GM12875 (cell line): ENCODE results near the gene IL1B.

Experiments used
- H3K4me3 ChIP-seq: one replicate; pipeline ENCODE4 v1.5.1; 2011; ENCODE audit warnings: low read depth, low read length, control low read depth
- CTCF ChIP-seq: IDR thresholded peaks from 2 replicates; pipeline ENCODE4 v1.5.1; 2011; ENCODE audit warnings: low read depth, mild to moderate bottlenecking, control low read depth, inconsistent platforms, low read length, moderate library complexity, borderline replicate concordance; ENCODE audit not compliant: insufficient read depth

IL1B gene

DNA sequence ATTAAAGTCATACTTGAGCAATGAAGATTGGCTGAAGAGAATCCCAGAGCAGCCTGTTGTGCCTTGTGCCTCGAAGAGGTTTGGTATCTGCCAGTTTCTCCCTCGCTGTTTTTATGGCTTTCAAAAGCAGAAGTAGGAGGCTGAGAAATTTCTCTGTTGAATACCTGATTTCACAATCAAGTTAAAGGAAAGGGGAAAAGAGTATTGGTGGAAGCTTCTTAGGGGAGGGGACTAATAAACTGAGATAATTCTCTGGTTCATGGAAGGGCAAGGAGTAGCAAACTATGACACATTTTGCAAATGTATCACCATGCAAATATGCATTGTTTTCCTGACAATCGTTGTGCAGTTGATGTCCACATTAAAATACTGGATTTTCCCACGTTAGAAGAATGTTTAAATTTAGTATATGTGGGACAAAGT lies at the start of gene IL1B:
IL1B (minus strand) TSS at position 85 of the 423 bp plus-strand sequence. CDS start 550 bp downstream, outside the sequence.
- H3K4me3 ChIP-seq: no peak within 1 kb of the TSS
- TF ChIP-seq CTCF: no peak

GRCh38 chr2:112886291-112886690 lies 49.7 kb upstream of the IL1B start:
- H3K4me3 ChIP-seq: no peak overlapping the region
- TF ChIP-seq CTCF: no peak

- no peak for TF ChIP-seq CTCF
Observed at GRCh38 chr2:112885506-112885902, 48.9 kb upstream of the IL1B start.

DNA sequence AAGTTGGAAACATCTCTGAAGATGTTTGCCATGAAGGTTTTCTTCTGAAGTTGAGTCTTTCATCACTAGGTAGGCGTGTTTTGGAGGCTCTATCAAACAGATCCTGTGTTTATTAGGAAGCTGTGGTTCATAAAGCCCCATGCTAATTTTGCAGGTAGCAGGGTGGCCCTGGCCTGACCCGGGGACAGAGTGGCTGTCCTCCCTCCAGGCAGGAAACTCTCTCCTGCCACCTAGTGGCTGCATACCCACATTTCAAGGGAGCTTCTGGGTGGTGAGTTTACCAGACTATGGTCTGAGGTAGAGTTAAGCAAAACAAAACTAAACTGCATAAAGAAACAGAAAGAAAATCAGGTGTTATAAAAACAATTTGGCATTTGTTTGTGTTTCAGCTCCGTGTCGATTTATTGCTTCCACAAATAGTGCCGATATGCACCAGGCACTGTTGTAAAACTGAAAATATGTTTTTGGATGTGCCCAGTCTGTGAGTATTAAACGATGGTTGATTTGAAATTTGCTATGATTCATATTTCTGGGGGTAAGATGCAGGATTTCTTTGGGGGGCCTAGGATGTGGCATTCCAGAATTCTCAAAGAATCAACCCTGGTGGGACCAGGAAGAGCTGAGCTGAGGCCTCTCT lies 48.4 kb upstream of the IL1B start:
- peak; percentile 85 for TF ChIP-seq CTCF
- H3K4me3 ChIP-seq: no peak overlapping the region

More at GRCh38 chr2:112885506-112885902, 48.9 kb upstream of the IL1B start:
- H3K4me3 ChIP-seq: no peak overlapping the region

DNA sequence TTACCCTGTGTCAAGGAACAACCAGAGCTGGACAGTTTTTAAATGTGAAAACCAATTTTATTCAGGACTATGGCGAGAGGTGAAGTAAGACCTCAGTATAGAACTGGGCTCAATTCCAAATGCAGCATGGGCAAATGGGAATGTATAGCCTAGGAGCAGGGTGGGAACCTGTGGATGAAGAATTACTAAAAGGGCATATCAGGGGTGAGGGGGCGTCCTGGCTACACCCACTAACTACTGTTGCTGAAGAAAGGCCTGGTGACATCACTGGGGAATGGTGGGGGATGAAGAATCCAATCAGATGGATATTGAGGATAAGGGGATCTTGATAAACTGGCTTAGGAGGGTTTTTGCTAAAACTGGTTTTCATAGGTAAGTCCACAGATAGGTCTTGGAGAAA lies 47.1 kb upstream of the IL1B start:
- no peak for TF ChIP-seq CTCF
- H3K4me3 ChIP-seq: no peak overlapping the region

DNA sequence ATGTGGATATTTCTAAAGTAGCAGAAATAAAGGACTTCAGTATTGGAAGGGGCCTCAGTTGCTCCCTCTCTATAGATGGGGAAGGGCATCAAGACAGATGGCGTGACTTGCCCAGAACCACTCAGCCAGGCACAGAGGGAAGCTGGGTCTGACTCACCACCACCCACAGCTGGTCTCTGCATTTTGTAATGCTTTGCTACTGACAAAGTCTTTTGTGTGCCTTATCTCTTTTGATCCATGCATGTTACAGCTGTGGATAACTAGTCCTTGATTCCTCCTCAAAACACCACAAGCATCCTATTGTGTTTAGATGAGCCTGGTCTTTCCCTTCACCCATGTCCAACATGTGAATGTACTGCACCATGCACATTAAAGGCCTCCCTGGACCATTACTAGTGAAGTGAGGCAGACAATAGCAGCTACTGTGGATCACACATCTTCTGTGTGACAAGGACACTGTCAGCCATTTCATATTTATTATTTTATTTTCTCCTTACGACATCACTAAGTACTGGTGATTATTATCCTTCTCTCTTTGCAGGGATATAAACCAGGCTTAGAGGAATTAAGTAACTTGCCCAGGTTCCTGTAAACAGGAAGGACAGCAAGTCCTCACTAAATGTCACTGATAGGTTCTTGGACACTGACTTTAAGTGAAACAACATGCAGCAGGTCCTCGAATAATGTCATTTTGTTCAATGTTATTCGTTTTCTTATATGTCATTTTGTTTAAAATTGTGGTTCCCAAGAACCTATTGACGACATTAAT lies 44.8 kb upstream of the IL1B start:
- TF ChIP-seq CTCF: no peak

DNA sequence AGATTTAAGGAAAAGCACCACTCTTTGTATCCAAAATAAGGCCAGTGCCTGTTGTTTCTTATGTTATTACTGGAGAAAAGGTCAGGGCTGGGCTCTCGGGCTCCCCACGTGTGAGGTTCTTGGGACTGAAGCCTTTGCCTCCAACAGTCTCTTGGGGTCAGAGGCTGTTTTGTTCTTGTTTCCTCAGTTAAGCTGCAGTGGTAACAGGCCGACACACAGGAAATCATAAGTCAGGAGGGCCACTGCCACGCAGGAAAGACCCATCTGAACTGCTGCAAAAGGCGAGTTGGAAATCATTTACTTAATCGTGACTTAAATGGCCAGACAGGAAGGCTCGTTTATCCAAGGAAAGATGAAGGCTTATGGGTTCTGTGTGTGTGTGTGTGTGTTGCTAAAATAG lies 44.1 kb upstream of the IL1B start:
- no peak overlapping the region for H3K4me3 ChIP-seq
- no peak for TF ChIP-seq CTCF

More for the DNA sequence above, 44.8 kb upstream of the IL1B start:
- no peak overlapping the region for H3K4me3 ChIP-seq
